ENCODE data around the gene NOM1. TPM values are rescaled to one million over a fixed set of nuclear protein-coding genes. Genes with fewer than 3 reads are reported as not detected.

The NOM1 gene
- total RNA-seq, 1 experiment from 2014 or later = 31.7 TPM

DNA sequence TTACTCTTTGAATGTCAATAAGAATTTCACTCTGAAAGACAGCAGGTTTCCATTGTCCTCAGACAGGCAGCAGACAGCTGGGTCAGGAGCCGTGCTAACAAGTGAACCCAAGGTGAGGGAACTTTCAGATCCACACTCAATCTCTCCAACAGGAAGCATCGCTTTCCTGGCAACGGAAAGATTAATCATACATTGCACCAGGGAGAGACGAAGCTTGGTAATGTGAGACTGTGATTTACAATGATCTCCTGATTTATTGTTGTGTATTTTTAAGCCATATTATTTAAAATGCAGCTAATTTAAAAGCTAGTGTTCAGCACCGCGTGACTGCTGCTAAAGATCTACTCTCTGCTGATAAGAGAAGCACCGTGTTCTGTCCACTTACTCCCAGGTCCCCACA, 17.5 kb upstream of the NOM1 start:
- H3K27me3 Mint-ChIP-seq (ENCODE audit: low read depth) = peaks cover 12% of the 10 kb centered on the region

More for the DNA sequence above, 17.5 kb upstream of the NOM1 start:
- Histone ChIP-seq H2BK12ac (ENCODE audit: insufficient read length, low read depth, low read length) (no peak overlapping the region), H3K9ac (ENCODE audit: extremely low read depth, insufficient read length, low read length) (no peak overlapping the region), H3K27me3 (ENCODE audit: insufficient read depth, low read length) (no peaks in the 10 kb centered on the region), H3K18ac (ENCODE audit: insufficient read length, low read depth, low read length) (no peak overlapping the region), H4K20me1 (ENCODE audit: control insufficient read depth, insufficient read depth, insufficient read length) (no peaks in the 10 kb centered on the region), H3K4me2 (ENCODE audit: insufficient read depth, insufficient read length, low read length) (no peak overlapping the region), H2BK120ac (ENCODE audit: low read depth, low read length, poor library complexity, severe bottlenecking) (no peak overlapping the region), H3T11ph (ENCODE audit: low read length) (no peak overlapping the region), H4K5ac (ENCODE audit: insufficient read length, low read depth, low read length) (no peak overlapping the region), H3K56ac (ENCODE audit: insufficient read length, low read depth, low read length) (no peak overlapping the region), H2AK5ac (ENCODE audit: insufficient read length, low read length) (no peak overlapping the region), H2BK15ac (ENCODE audit: low read depth, low read length) (no peak overlapping the region), H3K4me1 (ENCODE audit: insufficient read depth, low read length) (no peaks in the 10 kb centered on the region), H2BK20ac (ENCODE audit: low read depth, low read length, poor library complexity, severe bottlenecking) (no peak overlapping the region), H3K27ac (ENCODE audit: insufficient read length, low read depth, low read length) (no peak overlapping the region), H2AFZ (ENCODE audit: low read length) (no peak overlapping the region), H3K4ac (ENCODE audit: low read depth, low read length) (no peak overlapping the region), H3K14ac (ENCODE audit: insufficient read depth, low read length) (no peak overlapping the region), H3K23me2 (ENCODE audit: insufficient read length, low read depth, low read length, poor library complexity, severe bottlenecking) (no peaks in the 10 kb centered on the region), H3K79me1 (ENCODE audit: insufficient read depth, low read depth, low read length, poor library complexity, severe bottlenecking) (no peaks in the 10 kb centered on the region), H3K9me3 (ENCODE audit: control insufficient read depth, low read depth, low read length) (no peaks in the 10 kb centered on the region), H3K79me2 (ENCODE audit: insufficient read depth, low read length) (no peaks in the 10 kb centered on the region), H3K23ac (ENCODE audit: insufficient read length, low read depth, low read length) (no peak overlapping the region), H4K91ac (ENCODE audit: insufficient read length, low read depth, low read length) (no peak overlapping the region), H2BK5ac (ENCODE audit: insufficient read length, low read length) (no peak overlapping the region), H4K8ac (replicated peaks; ENCODE audit: insufficient read length, low read depth, low read length) (no peak overlapping the region)
- Mint-ChIP-seq H3K9me3 (no peaks in the 10 kb centered on the region), H3K36me3 (ENCODE audit: insufficient read depth in 1 of 3, low read depth in 3 of 3) (no peaks in the 10 kb centered on the region), H3K4me1 (peaks cover 6% of the 10 kb centered on the region in 2 experiments), H3K27ac (no peak overlapping the region), H3K4me3 (no peak overlapping the region)
- DNase-seq = no peak
- TF ChIP-seq, protein P1, sequence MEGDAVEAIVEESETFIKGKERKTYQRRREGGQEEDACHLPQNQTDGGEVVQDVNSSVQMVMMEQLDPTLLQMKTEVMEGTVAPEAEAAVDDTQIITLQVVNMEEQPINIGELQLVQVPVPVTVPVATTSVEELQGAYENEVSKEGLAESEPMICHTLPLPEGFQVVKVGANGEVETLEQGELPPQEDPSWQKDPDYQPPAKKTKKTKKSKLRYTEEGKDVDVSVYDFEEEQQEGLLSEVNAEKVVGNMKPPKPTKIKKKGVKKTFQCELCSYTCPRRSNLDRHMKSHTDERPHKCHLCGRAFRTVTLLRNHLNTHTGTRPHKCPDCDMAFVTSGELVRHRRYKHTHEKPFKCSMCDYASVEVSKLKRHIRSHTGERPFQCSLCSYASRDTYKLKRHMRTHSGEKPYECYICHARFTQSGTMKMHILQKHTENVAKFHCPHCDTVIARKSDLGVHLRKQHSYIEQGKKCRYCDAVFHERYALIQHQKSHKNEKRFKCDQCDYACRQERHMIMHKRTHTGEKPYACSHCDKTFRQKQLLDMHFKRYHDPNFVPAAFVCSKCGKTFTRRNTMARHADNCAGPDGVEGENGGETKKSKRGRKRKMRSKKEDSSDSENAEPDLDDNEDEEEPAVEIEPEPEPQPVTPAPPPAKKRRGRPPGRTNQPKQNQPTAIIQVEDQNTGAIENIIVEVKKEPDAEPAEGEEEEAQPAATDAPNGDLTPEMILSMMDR (conservative IDR thresholded peaks at IDR 0.05) = no peak
- WGBS (ENCODE audit: extremely low coverage, insufficient read length, low lambda C conversion rate) = no CpG with 5 or more reads among the region's 7 CpGs

All from H9 (cell line).